GM18868 (cell line): Measurements from ENCODE around the gene DPH1.

ENCODE experiments used
- ATAC-seq: cut with Tn5 transposase; IDR thresholded peaks from one replicate; pipeline ENCODE4 v1.9.1; 2021; ENCODE audit warnings: mild to moderate bottlenecking, moderate library complexity; ENCODE audit not compliant: unreplicated experiment

Gene DPH1

GRCh38 chr17:2060681-2061440, 30.9 kb downstream of the DPH1 start:
- no peak for ATAC-seq

GRCh38 chr17:2061441-2061958, 31.5 kb downstream of the DPH1 start:
- ATAC-seq = no peak

- no peak for ATAC-seq
Measured at GRCh38 chr17:2062571-2063183, 32.7 kb downstream of the DPH1 start.

- ATAC-seq = no peak
Measured at GRCh38 chr17:2063261-2064146, 33.6 kb downstream of the DPH1 start.

GRCh38 chr17:2064147-2064489, 34.2 kb downstream of the DPH1 start:
- ATAC-seq = no peak

- no peak for ATAC-seq
Measured at GRCh38 chr17:2064520-2064971, 34.6 kb downstream of the DPH1 start.

GRCh38 chr17:2064980-2065785, 35.2 kb downstream of the DPH1 start:
- ATAC-seq = peak; percentile 44

GRCh38 chr17:2065949-2066400, 36.0 kb downstream of the DPH1 start:
- ATAC-seq = no peak

GRCh38 chr17:2067048-2067561, 37.2 kb downstream of the DPH1 start:
- ATAC-seq = no peak

- no peak for ATAC-seq
Measured at GRCh38 chr17:2067608-2068024, 37.7 kb downstream of the DPH1 start.

- no peak for ATAC-seq
Measured at GRCh38 chr17:2068031-2068518, 38.1 kb downstream of the DPH1 start.

- ATAC-seq = no peak
Measured at GRCh38 chr17:2068519-2069051, 38.6 kb downstream of the DPH1 start.

GRCh38 chr17:2070241-2071023, 40.5 kb downstream of the DPH1 start:
- peak; percentile 77 for ATAC-seq

- ATAC-seq = no peak
Measured at GRCh38 chr17:2071024-2071385, 41.1 kb downstream of the DPH1 start.

GRCh38 chr17:2071455-2072281, 41.7 kb downstream of the DPH1 start:
- ATAC-seq = no peak

GRCh38 chr17:2074919-2075318, 45.0 kb downstream of the DPH1 start:
- no peak for ATAC-seq

GRCh38 chr17:2075336-2076086, 45.6 kb downstream of the DPH1 start:
- ATAC-seq = no peak
